Stomach smooth muscle (tissue), 2 donors: ENCODE data around the gene MRPS10.
"Not testable (repeated sequence)": the region's sequence is repeated elsewhere in the genome, so short reads cannot be mapped to it uniquely, and the experiment has no call there.

Experiments used
- H3K27ac ChIP-seq: one replicate; pipeline ENCODE4 v1.7.0; 2013; ENCODE audit warnings: mild to moderate bottlenecking, low read length, inconsistent platforms
- H3K27me3 ChIP-seq, 2 donors: one replicate each; pipeline ENCODE4 v1.7.0; 2013; ENCODE audit warnings: low read length in 2 of 2; ENCODE audit not compliant: insufficient read depth in 2 of 2, control insufficient read depth in 1 of 2
- H3K36me3 ChIP-seq, 2 donors: one replicate each; pipeline ENCODE4 v1.7.0; 2013; ENCODE audit warnings: low read length in 2 of 2; ENCODE audit not compliant: control insufficient read depth in 2 of 2, insufficient read depth in 2 of 2
- H3K4me1 ChIP-seq: one replicate; pipeline ENCODE4 v1.7.0; 2013; ENCODE audit warnings: low read length; ENCODE audit not compliant: control insufficient read depth, insufficient read depth
- H3K4me3 ChIP-seq, 2 donors: one replicate each; pipeline ENCODE4 v1.7.0; 2013; ENCODE audit warnings: low read length in 2 of 2
- H3K9ac ChIP-seq, 2 donors: one replicate each; pipeline ENCODE4 v1.7.0; 2013; ENCODE audit warnings: low read length in 2 of 2, mild to moderate bottlenecking in 1 of 2
- H3K9me3 ChIP-seq, 2 donors: one replicate each; pipeline ENCODE4 v1.7.0; 2013; ENCODE audit warnings: low read length in 2 of 2; ENCODE audit not compliant: control insufficient read depth in 2 of 2
- donor health status: healthy.
- donor health status: Pancreatic carcinoma.

MRPS10 gene

GRCh38 chr6:42193491-42193894 is 24.2 kb downstream of the MRPS10 start:
- H3K27ac ChIP-seq, result no peak overlapping the region
- H3K4me3 ChIP-seq, result no peak overlapping the region
- no peaks in the 10 kb centered on the region for H3K9me3 ChIP-seq
- peaks cover 0 to 2% of the 10 kb centered on the region in 2 donors for H3K36me3 ChIP-seq
- H3K27me3 ChIP-seq, result no peaks in the 10 kb centered on the region
- no peak overlapping the region for H3K9ac ChIP-seq
- H3K4me1 ChIP-seq, result peaks cover 2% of the 10 kb centered on the region

DNA sequence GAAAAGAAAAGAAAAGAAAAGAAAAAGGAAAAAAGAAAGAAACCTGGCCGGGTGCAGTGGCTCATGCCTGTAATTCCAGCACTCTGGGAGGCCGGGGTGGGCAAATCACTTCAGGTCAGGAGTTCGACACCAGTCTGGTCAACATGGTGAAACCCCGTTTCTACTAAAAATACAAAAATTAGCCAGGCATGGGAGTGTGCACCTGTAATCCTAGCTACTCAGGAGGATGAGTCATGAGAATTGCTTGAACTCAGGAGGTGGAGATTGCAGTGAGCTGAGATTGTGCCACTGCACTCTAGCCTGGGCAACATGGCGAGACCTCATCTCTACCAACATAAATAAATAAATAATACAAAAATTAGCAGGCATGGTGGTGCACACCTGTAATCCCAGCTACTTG is 25.3 kb downstream of the MRPS10 start:
- not testable (repeated sequence) for H3K27ac ChIP-seq, H3K36me3 ChIP-seq, H3K4me1 ChIP-seq, H3K9ac ChIP-seq, H3K27me3 ChIP-seq, H3K4me3 ChIP-seq, H3K9me3 ChIP-seq

DNA sequence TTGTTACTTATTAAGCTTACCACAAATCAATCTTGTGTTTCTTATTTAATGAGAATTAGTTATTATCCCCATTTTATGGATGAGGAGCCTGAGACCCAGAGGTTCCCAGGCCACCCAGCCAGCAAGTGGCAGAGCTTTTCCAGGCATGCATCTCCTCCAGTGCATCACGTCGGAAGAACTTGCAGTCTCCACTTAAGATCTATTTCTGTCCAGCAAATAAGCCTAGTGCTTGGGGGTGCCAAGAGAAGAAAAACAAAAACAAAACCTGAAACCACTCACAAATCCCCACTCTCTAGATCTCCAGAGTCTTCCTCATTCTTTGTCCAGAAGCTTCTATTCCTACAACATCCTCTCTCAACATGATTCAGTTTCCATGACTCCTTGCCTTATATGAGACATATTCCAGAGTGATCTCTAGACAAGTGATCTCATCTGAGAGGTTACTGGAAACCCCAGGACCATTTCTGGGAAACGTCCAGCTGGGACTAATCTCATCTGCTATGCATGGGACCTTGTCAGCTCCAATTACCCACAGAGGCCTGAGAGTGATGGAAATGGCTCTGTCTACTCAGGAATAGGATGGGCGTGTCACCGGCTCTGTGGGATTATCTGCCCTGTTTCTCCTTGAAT is 27.0 kb downstream of the MRPS10 start:
- Histone ChIP-seq H3K9ac (no peak overlapping the region), H3K9me3 (no peaks in the 10 kb centered on the region), H3K4me1 (peaks cover 2% of the 10 kb centered on the region), H3K27ac (no peak overlapping the region), H3K4me3 (no peak overlapping the region), H3K27me3 (no peaks in the 10 kb centered on the region), H3K36me3 (no peaks in the 10 kb centered on the region)

- Histone ChIP-seq H3K9ac (no peak overlapping the region), H3K27me3 (peaks cover 0 to 2% of the 10 kb centered on the region in 2 donors), H3K4me1 (peaks cover 2% of the 10 kb centered on the region), H3K4me3 (no peak overlapping the region), H3K27ac (no peak overlapping the region), H3K9me3 (no peaks in the 10 kb centered on the region), H3K36me3 (no peaks in the 10 kb centered on the region)
Observed at GRCh38 chr6:42188406-42188805, 29.3 kb downstream of the MRPS10 start.

GRCh38 chr6:42185597-42185996 is 32.1 kb downstream of the MRPS10 start:
- no peak overlapping the region for H3K27ac ChIP-seq
- no peaks in the 10 kb centered on the region for H3K4me1 ChIP-seq
- no peaks in the 10 kb centered on the region for H3K36me3 ChIP-seq
- peaks cover 0 to 2% of the 10 kb centered on the region in 2 donors for H3K27me3 ChIP-seq
- no peak overlapping the region for H3K9ac ChIP-seq
- no peaks in the 10 kb centered on the region for H3K9me3 ChIP-seq
- no peak overlapping the region for H3K4me3 ChIP-seq

DNA sequence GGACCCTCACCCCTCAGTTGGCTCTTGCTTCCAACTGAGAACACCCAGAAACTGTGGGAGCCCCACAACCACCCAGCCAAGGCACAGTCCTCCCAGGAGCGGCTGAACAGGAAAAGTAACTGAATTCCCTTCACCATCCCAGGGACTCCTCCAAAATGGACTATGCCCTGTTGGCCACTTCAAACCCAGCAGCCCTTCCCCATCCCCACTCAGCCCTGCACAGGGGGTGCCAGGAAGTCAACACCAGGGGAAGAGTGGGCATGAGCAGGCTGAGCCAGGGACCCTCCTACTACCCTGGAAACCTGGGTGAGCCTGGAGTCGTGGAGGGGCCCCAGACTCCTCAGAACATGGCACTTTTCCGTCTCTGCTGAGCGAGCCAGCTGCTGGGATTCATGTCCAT is 33.2 kb downstream of the MRPS10 start:
- Histone ChIP-seq H3K27ac (no peak overlapping the region), H3K9ac (no peak overlapping the region), H3K4me3 (no peak overlapping the region), H3K9me3 (no peaks in the 10 kb centered on the region), H3K4me1 (no peaks in the 10 kb centered on the region), H3K27me3 (peaks cover 0 to 2% of the 10 kb centered on the region in 2 donors), H3K36me3 (no peaks in the 10 kb centered on the region)

DNA sequence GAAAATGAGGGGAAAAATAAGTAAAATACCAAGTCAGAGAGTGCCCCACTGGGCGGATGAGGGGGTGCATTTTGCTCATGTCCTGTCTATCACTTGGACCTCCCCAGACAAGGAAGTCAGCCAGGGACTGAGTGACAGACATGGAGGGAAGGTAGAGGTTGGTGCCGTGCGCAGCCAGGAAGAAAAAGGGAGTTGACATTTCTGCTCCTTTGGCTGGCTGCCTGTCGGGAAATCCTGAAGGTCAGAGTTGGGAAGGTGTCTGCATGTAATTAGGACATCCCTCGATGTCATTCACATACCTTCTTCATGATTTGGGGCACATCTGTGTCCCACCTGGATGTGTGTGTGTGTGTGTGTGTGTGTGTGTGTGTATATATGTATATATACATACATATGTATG is 35.6 kb downstream of the MRPS10 start:
- Histone ChIP-seq H3K27ac (no peak overlapping the region), H3K4me3 (no peak overlapping the region), H3K27me3 (peaks cover 9 to 18% of the 10 kb centered on the region in 2 donors), H3K36me3 (no peaks in the 10 kb centered on the region), H3K9ac (no peak overlapping the region), H3K9me3 (no peaks in the 10 kb centered on the region), H3K4me1 (no peaks in the 10 kb centered on the region)

- no peaks in the 10 kb centered on the region for H3K9me3 ChIP-seq
- H3K27ac ChIP-seq, result no peak overlapping the region
- H3K4me3 ChIP-seq, result no peak overlapping the region
- H3K27me3 ChIP-seq, result peaks cover 11 to 18% of the 10 kb centered on the region in 2 donors
- no peak overlapping the region for H3K9ac ChIP-seq
- H3K4me1 ChIP-seq, result no peaks in the 10 kb centered on the region
- H3K36me3 ChIP-seq, result no peaks in the 10 kb centered on the region
Observed at GRCh38 chr6:42179945-42180313, 37.7 kb downstream of the MRPS10 start.

DNA sequence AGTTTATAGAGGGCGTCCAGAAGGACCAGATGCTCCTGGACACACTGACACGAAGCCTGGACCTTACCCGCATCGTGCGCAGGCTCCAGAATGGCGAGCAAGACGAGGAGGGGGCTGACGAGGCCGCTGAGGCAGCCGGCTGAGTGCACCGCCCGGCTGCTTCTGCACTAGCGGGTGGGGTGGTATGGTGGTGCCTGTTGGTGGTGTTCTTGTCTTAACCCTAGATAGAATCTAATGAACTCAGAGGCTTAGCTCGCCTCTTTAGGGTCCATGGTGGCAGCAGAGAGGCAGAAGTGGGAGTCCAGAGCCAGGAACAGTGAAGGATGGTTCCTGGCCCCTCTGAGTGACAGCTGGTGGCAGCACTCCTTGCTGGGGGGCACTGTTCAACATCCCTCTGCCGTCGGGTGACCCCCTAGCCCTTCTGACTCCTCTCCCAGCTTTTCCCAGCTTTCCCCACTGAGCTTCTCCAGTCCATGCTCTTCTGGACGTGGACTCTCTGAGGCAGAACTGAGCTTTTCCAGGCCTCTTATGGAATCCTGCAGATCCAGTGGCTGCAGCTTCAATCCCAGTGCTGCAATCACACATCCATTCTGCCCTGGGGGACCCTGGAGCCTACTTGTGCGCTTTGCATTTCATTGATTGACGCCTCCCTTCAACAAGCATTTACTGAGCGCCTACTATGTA is 38.3 kb downstream of the MRPS10 start:
- Histone ChIP-seq H3K4me3 (no peak overlapping the region), H3K4me1 (no peaks in the 10 kb centered on the region), H3K36me3 (no peaks in the 10 kb centered on the region), H3K27me3 (peaks cover 10 to 18% of the 10 kb centered on the region in 2 donors), H3K27ac (no peak overlapping the region), H3K9me3 (no peaks in the 10 kb centered on the region), H3K9ac (no peak overlapping the region)

DNA sequence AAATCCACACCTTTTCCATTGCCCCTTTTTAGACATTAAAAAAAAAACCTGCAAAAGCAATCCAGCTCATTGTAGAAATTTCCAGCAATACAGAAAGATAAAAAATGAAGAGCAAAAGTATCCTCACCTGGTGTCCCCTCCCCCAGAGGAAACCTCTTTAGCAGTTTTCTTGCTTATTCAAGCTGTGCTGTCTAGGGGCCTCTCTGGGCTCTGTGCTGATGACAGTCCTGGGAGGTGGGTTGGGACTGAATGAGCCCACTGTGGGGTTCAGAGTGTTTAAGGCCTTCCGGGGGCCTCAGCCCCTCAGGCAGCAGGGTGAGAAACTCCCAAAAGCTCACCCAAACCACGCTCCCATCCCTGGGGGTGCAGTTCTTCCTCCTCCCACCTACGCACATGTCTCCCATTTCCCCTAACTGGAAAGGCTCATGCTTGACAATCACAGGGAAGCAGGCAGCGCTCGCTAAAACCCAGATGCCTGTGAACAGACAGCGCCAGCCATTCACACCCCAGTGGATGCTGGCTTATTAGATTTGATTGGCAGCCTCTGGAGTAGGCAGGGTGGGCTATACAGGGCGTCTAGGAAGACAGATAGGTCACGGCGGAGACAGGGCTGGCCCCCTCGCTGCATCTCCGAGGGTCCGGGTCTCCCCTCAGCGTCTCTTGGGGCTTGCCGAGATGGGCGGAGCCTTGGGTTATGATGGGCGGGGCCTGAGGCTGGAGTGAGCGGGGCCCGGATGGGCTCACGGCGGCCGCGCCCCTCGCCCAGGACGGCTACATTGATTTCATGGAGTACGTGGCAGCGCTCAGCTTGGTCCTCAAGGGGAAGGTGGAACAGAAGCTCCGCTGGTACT is 39.9 kb downstream of the MRPS10 start:
- Histone ChIP-seq H3K4me3 (no peak overlapping the region), H3K9me3 (no peaks in the 10 kb centered on the region), H3K27ac (no peak overlapping the region), H3K9ac (no peak overlapping the region), H3K36me3 (no peaks in the 10 kb centered on the region), H3K27me3 (peaks cover 10 to 18% of the 10 kb centered on the region in 2 donors), H3K4me1 (no peaks in the 10 kb centered on the region)
